Activated naive CD4-positive, alpha-beta T cell treated with anti-CD3 and anti-CD28 coated beads, Interleukin-2, amount 50 U/mL, for 24 hours (primary cell): ENCODE data around the gene CYP21A2.
"Not testable (repeated sequence)": the region's sequence is repeated elsewhere in the genome, so short reads cannot be mapped to it uniquely, and the experiment has no call there.

Experiments
- H3K27ac Mint-ChIP-seq: one replicate; pipeline ENCODE4 v1.8.0; 2021; ENCODE audit warnings: mild to moderate bottlenecking, mixed read lengths
- H3K27me3 Mint-ChIP-seq: one replicate; pipeline ENCODE4 v1.8.0; 2021; ENCODE audit warnings: mixed read lengths
- H3K36me3 Mint-ChIP-seq: one replicate; pipeline ENCODE4 v1.8.0; 2021; ENCODE audit warnings: mixed read lengths
- H3K4me1 Mint-ChIP-seq: one replicate; pipeline ENCODE4 v1.8.0; 2021; ENCODE audit warnings: mixed read lengths
- H3K4me3 Mint-ChIP-seq: one replicate; pipeline ENCODE4 v1.8.0; 2021; ENCODE audit warnings: mild to moderate bottlenecking, mixed read lengths
- H3K9me3 Mint-ChIP-seq: one replicate; pipeline ENCODE4 v1.8.0; 2021; ENCODE audit warnings: mixed read lengths

The CYP21A2 gene

GRCh38 chr6:32012941-32013617 lies 25.1 kb upstream of the CYP21A2 start:
- not testable (repeated sequence) for H3K36me3 Mint-ChIP-seq, H3K27me3 Mint-ChIP-seq, H3K27ac Mint-ChIP-seq, H3K4me3 Mint-ChIP-seq, H3K9me3 Mint-ChIP-seq, H3K4me1 Mint-ChIP-seq

- not testable (repeated sequence) for H3K9me3 Mint-ChIP-seq, H3K27ac Mint-ChIP-seq, H3K36me3 Mint-ChIP-seq, H3K4me3 Mint-ChIP-seq, H3K4me1 Mint-ChIP-seq, H3K27me3 Mint-ChIP-seq
These were observed 24.5 kb upstream of the CYP21A2 start for GRCh38 chr6:32013738-32014137.

- H3K27ac Mint-ChIP-seq, H3K27me3 Mint-ChIP-seq: not testable (repeated sequence)
These were observed 23.7 kb upstream of the CYP21A2 start, which contains the start of gene C4B for GRCh38 chr6:32014547-32014946. TSS of gene C4B (plus strand) at chr6:32014795. CDS start at chr6:32014846, 51 bp downstream.

GRCh38 chr6:32022100-32022499 lies 16.1 kb upstream of the CYP21A2 start:
- H3K4me3 Mint-ChIP-seq, H3K4me1 Mint-ChIP-seq, H3K9me3 Mint-ChIP-seq: not testable (repeated sequence)

More at GRCh38 chr6:32014547-32014946, 23.7 kb upstream of the CYP21A2 start, which contains the start of gene C4B:
- not testable (repeated sequence) for H3K36me3 Mint-ChIP-seq, H3K4me1 Mint-ChIP-seq, H3K9me3 Mint-ChIP-seq, H3K4me3 Mint-ChIP-seq

GRCh38 chr6:32028631-32029030 lies 9.6 kb upstream of the CYP21A2 start:
- not testable (repeated sequence) for H3K9me3 Mint-ChIP-seq, H3K27ac Mint-ChIP-seq, H3K4me3 Mint-ChIP-seq, H3K36me3 Mint-ChIP-seq, H3K27me3 Mint-ChIP-seq, H3K4me1 Mint-ChIP-seq

More at GRCh38 chr6:32022100-32022499, 16.1 kb upstream of the CYP21A2 start:
- not testable (repeated sequence) for H3K27ac Mint-ChIP-seq, H3K36me3 Mint-ChIP-seq, H3K27me3 Mint-ChIP-seq

GRCh38 chr6:32029553-32029952 lies 8.7 kb upstream of the CYP21A2 start:
- not testable (repeated sequence) for H3K9me3 Mint-ChIP-seq, H3K27ac Mint-ChIP-seq, H3K4me1 Mint-ChIP-seq, H3K4me3 Mint-ChIP-seq, H3K27me3 Mint-ChIP-seq, H3K36me3 Mint-ChIP-seq

GRCh38 chr6:32035283-32036013 lies 2.8 kb upstream of the CYP21A2 start:
- not testable (repeated sequence) for H3K9me3 Mint-ChIP-seq, H3K4me3 Mint-ChIP-seq, H3K27ac Mint-ChIP-seq, H3K36me3 Mint-ChIP-seq, H3K27me3 Mint-ChIP-seq
- H3K4me1 Mint-ChIP-seq: peaks cover 12% of the 10 kb centered on the region

GRCh38 chr6:32037136-32037535 lies 1.1 kb upstream of the CYP21A2 start:
- H3K27me3 Mint-ChIP-seq, H3K4me3 Mint-ChIP-seq, H3K36me3 Mint-ChIP-seq, H3K27ac Mint-ChIP-seq, H3K9me3 Mint-ChIP-seq: not testable (repeated sequence)
- peaks cover 12% of the 10 kb centered on the region for H3K4me1 Mint-ChIP-seq

- not testable (repeated sequence) for H3K4me3 Mint-ChIP-seq, H3K27ac Mint-ChIP-seq, H3K9me3 Mint-ChIP-seq, H3K36me3 Mint-ChIP-seq, H3K27me3 Mint-ChIP-seq
- H3K4me1 Mint-ChIP-seq: peaks cover 12% of the 10 kb centered on the region
These were observed 663 bp downstream of the CYP21A2 start for GRCh38 chr6:32038878-32039277.

- not testable (repeated sequence) for H3K36me3 Mint-ChIP-seq, H3K27ac Mint-ChIP-seq, H3K9me3 Mint-ChIP-seq, H3K4me3 Mint-ChIP-seq, H3K27me3 Mint-ChIP-seq
- H3K4me1 Mint-ChIP-seq: peaks cover 12% of the 10 kb centered on the region
These were observed 1.4 kb downstream of the CYP21A2 start for GRCh38 chr6:32039321-32040274.

- not testable (repeated sequence) for H3K27ac Mint-ChIP-seq, H3K36me3 Mint-ChIP-seq, H3K27me3 Mint-ChIP-seq, H3K4me3 Mint-ChIP-seq, H3K9me3 Mint-ChIP-seq
- peaks cover 12% of the 10 kb centered on the region for H3K4me1 Mint-ChIP-seq
These were observed 2.3 kb downstream of the CYP21A2 start for GRCh38 chr6:32040299-32041049.

- H3K27me3 Mint-ChIP-seq: not testable (repeated sequence)
These were observed 2.8 kb downstream of the CYP21A2 start for GRCh38 chr6:32041050-32041321.

GRCh38 chr6:32041385-32041784 lies 3.2 kb downstream of the CYP21A2 start:
- H3K27me3 Mint-ChIP-seq, H3K27ac Mint-ChIP-seq, H3K9me3 Mint-ChIP-seq, H3K36me3 Mint-ChIP-seq, H3K4me3 Mint-ChIP-seq: not testable (repeated sequence)
- H3K4me1 Mint-ChIP-seq: peaks cover 12% of the 10 kb centered on the region

More at GRCh38 chr6:32041050-32041321, 2.8 kb downstream of the CYP21A2 start:
- H3K4me1 Mint-ChIP-seq: peaks cover 12% of the 10 kb centered on the region
- not testable (repeated sequence) for H3K27ac Mint-ChIP-seq, H3K4me3 Mint-ChIP-seq, H3K9me3 Mint-ChIP-seq, H3K36me3 Mint-ChIP-seq

GRCh38 chr6:32042276-32042675 lies 4.1 kb downstream of the CYP21A2 start:
- H3K27me3 Mint-ChIP-seq, H3K4me1 Mint-ChIP-seq, H3K9me3 Mint-ChIP-seq, H3K4me3 Mint-ChIP-seq, H3K36me3 Mint-ChIP-seq, H3K27ac Mint-ChIP-seq: not testable (repeated sequence)

- H3K4me3 Mint-ChIP-seq, H3K27ac Mint-ChIP-seq, H3K4me1 Mint-ChIP-seq, H3K27me3 Mint-ChIP-seq, H3K9me3 Mint-ChIP-seq, H3K36me3 Mint-ChIP-seq: not testable (repeated sequence)
These were observed 5.6 kb downstream of the CYP21A2 start for GRCh38 chr6:32043589-32044380.
